ENCODE measurements around the gene TCF12. TPM values are rescaled to one million over a fixed set of nuclear protein-coding genes. Genes with fewer than 3 reads are reported as not detected.

Gene TCF12
- total RNA-seq, 1 experiment from 2014 or later = 102 TPM

DNA sequence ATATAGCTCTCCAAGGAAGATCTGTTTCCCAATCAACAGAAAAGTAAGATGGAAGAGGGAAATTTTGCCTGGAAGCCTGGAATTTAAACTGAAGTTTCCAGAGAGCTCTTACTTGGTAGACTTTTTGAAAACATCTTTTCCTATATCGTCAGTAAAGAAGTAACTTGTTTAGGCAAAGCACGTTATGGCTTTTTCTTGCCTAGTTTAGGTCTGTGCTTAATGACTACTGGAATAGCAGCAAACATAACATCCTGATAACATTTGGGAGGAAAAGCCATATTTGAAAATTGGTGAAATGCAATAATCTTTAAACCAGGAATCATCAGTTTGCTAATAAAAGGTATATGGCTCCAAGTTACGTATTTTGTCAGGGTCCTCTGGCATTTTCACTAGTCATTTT, 297.4 kb downstream of the TCF12 start:
- intact Hi-C loops (cut with micrococcal nuclease; ENCODE audit: unreplicated experiment) (no loop called here), in situ Hi-C loops (cut with HindIII; ENCODE audit: low pct_unique_long_range_greater_than_20kb, low sequenced_read_pairs) (no loop called here)
- DNase-seq (ENCODE audit: low read depth, low spot score) (no peak), ATAC-seq (0 out of 2 replicates have a peak, but pooled peaks have one; percentile 17)
- Histone ChIP-seq H3K36me3 (ENCODE audit: control insufficient read depth, insufficient read depth, low read length) (no peaks in the 10 kb centered on the region), H3K4me3 (ENCODE audit: low read depth in 2 of 2, low read length in 2 of 2) (no peak overlapping the region), H3K9me3 (ENCODE audit: control insufficient read depth, insufficient read depth, low read depth, low read length) (no peaks in the 10 kb centered on the region), H3K27me3 (ENCODE audit: control insufficient read depth, insufficient read depth, low read length) (no peaks in the 10 kb centered on the region), H3K4me1 (ENCODE audit: control insufficient read depth, insufficient read depth, low read length) (peaks cover 14% of the 10 kb centered on the region), H3K27ac (ENCODE audit: low read length) (no peak overlapping the region)
- CTCF ChIA-PET = no interaction called here
- POLR2A ChIA-PET = no interaction called here
- no TSS peak for BruUV-seq (replicated peaks)
- TF ChIP-seq, protein P1, sequence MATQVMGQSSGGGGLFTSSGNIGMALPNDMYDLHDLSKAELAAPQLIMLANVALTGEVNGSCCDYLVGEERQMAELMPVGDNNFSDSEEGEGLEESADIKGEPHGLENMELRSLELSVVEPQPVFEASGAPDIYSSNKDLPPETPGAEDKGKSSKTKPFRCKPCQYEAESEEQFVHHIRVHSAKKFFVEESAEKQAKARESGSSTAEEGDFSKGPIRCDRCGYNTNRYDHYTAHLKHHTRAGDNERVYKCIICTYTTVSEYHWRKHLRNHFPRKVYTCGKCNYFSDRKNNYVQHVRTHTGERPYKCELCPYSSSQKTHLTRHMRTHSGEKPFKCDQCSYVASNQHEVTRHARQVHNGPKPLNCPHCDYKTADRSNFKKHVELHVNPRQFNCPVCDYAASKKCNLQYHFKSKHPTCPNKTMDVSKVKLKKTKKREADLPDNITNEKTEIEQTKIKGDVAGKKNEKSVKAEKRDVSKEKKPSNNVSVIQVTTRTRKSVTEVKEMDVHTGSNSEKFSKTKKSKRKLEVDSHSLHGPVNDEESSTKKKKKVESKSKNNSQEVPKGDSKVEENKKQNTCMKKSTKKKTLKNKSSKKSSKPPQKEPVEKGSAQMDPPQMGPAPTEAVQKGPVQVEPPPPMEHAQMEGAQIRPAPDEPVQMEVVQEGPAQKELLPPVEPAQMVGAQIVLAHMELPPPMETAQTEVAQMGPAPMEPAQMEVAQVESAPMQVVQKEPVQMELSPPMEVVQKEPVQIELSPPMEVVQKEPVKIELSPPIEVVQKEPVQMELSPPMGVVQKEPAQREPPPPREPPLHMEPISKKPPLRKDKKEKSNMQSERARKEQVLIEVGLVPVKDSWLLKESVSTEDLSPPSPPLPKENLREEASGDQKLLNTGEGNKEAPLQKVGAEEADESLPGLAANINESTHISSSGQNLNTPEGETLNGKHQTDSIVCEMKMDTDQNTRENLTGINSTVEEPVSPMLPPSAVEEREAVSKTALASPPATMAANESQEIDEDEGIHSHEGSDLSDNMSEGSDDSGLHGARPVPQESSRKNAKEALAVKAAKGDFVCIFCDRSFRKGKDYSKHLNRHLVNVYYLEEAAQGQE (IDR thresholded peaks at IDR 0.05; ENCODE audit: insufficient read depth in 1 of 2, low read depth in 2 of 2, low read length in 1 of 2) = no peak
- TF ChIP-seq, protein P2, sequence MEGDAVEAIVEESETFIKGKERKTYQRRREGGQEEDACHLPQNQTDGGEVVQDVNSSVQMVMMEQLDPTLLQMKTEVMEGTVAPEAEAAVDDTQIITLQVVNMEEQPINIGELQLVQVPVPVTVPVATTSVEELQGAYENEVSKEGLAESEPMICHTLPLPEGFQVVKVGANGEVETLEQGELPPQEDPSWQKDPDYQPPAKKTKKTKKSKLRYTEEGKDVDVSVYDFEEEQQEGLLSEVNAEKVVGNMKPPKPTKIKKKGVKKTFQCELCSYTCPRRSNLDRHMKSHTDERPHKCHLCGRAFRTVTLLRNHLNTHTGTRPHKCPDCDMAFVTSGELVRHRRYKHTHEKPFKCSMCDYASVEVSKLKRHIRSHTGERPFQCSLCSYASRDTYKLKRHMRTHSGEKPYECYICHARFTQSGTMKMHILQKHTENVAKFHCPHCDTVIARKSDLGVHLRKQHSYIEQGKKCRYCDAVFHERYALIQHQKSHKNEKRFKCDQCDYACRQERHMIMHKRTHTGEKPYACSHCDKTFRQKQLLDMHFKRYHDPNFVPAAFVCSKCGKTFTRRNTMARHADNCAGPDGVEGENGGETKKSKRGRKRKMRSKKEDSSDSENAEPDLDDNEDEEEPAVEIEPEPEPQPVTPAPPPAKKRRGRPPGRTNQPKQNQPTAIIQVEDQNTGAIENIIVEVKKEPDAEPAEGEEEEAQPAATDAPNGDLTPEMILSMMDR (IDR thresholded peaks at IDR 0.05) = no peak
- no peak for TF ChIP-seq TCF7L2 (IDR thresholded peaks at IDR 0.05; ENCODE audit: low read depth, low read length)
- TF ChIP-seq SIN3A (IDR thresholded peaks at IDR 0.05; ENCODE audit: borderline replicate concordance, insufficient read depth, low read depth, low read length) = no peak
- TF ChIP-seq POLR2AphosphoS5 (IDR thresholded peaks at IDR 0.05; ENCODE audit: low read depth, low read length) = no peak

DNA sequence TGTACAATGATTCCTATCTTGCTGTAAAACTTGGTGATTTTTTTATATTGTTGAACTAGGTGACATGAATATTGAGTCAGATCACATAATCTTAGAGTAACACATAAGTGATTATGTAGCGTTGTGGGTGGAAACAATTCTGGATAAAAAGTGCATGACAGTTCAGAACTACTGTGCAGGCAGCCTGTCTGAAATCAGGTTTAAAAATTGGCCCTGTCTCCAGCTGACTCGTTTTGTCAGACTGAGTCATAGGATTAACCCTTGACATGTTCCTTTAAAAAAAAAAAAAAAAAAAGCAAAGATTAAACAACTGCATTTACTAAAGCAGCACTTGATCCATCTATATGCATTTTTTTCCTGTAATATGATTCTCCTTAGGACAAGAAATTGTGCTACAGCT, 297.8 kb downstream of the TCF12 start:
- TF ChIP-seq, protein P2 (IDR thresholded peaks at IDR 0.05) = no peak
- TF ChIP-seq, protein P1 (IDR thresholded peaks at IDR 0.05; ENCODE audit: insufficient read depth in 1 of 2, low read depth in 2 of 2, low read length in 1 of 2) = no peak
- TF ChIP-seq POLR2AphosphoS5 (IDR thresholded peaks at IDR 0.05; ENCODE audit: low read depth, low read length) = no peak
- no peak for TF ChIP-seq TCF7L2 (IDR thresholded peaks at IDR 0.05; ENCODE audit: low read depth, low read length)
- TF ChIP-seq SIN3A (IDR thresholded peaks at IDR 0.05; ENCODE audit: borderline replicate concordance, insufficient read depth, low read depth, low read length) = no peak
- CTCF ChIA-PET = no interaction called here
- ATAC-seq (peak; percentile 74; the same call in 1 of the 2 replicates), DNase-seq (ENCODE audit: low read depth, low spot score) (no peak)
- no peaks in the 10 kb centered on the region for H3K27me3 ChIP-seq (ENCODE audit: control insufficient read depth, insufficient read depth, low read length)
- H3K36me3 ChIP-seq (ENCODE audit: control insufficient read depth, insufficient read depth, low read length) = no peaks in the 10 kb centered on the region
- BruUV-seq (replicated peaks) = no TSS peak
- no peaks in the 10 kb centered on the region for H3K9me3 ChIP-seq (ENCODE audit: control insufficient read depth, insufficient read depth, low read depth, low read length)
- H3K4me1 ChIP-seq (ENCODE audit: control insufficient read depth, insufficient read depth, low read length) = peaks cover 14% of the 10 kb centered on the region
- no peak overlapping the region for H3K4me3 ChIP-seq (ENCODE audit: low read depth in 2 of 2, low read length in 2 of 2)
- intact Hi-C loops (cut with micrococcal nuclease; ENCODE audit: unreplicated experiment) (no loop called here), in situ Hi-C loops (cut with HindIII; ENCODE audit: low pct_unique_long_range_greater_than_20kb, low sequenced_read_pairs) (no loop called here)
- POLR2A ChIA-PET = no interaction called here
- H3K27ac ChIP-seq (ENCODE audit: low read length) = no peak overlapping the region
